Measurements from ENCODE around the gene DMD.

GRCh38 chrX:31110657-31111056, 2100.7 kb downstream of the DMD start:
- TF ChIP-seq CTCF (IDR thresholded peaks at IDR 0.05; ENCODE audit: low read depth, low read length) (no peak), EZH2phosphoT487 (IDR thresholded peaks at IDR 0.05; ENCODE audit: low read depth) (no peak)

Data from OCI-LY3 (cell line).